GM12878 (cell line): ENCODE results near the gene TDRD7. TPM values are rescaled to one million over a fixed set of nuclear protein-coding genes. Genes with fewer than 3 reads are reported as not detected.

Experiments
- ATAC-seq: fragments of 200-7000 bp; cut with Tn5 transposase; 3 replicates; pipeline ENCODE4 v1.9.1; 2020; ENCODE audit warnings: mild to moderate bottlenecking, moderate library complexity
- BruUV-seq: library from RNA; stranded (reverse); fragments of 400-500 nt; replicated peaks from 2 replicates; lab custom pipeline; 2021; lab: Mats Ljungman, UMichigan
- CTCF ChIA-PET: fragments of 300-600 bp; sonication (Branson Sonifier 250); formaldehyde crosslinking; extraction: SDS; loops from one replicate; lab custom pipeline; 2021; ENCODE audit warnings: inconsistent platforms; lab: Yijun Ruan, JAX
- POLR2A ChIA-PET: fragments of 350-600 bp; formaldehyde crosslinking; extraction: SDS; loops from one replicate; lab custom pipeline; 2021; ENCODE audit warnings: inconsistent platforms; lab: Charles Lee
- RAD21 ChIA-PET: fragments of 300-600 bp; sonication (Branson Sonifier 250); formaldehyde crosslinking; loops from one replicate; lab custom pipeline; 2023; ENCODE audit warnings: antibody characterized with exemption; ENCODE audit not compliant: unreplicated experiment; lab: Charles Lee
- SMC1A ChIA-PET: fragments of 300-600 bp; sonication (Branson Sonifier 250); formaldehyde crosslinking; loops from one replicate; lab custom pipeline; 2023; ENCODE audit not compliant: unreplicated experiment, uncharacterized antibody; lab: Charles Lee
- DNase-seq: peaks from one replicate; pipeline ENCODE4 v3.0.0-alpha.2; 2011; ENCODE audit warnings: low read depth, low spot score
- FAIRE-seq: peaks from 3 replicates; lab custom pipeline; 2011; peaks lifted over from hg19 to GRCh38; lab: Jason Lieb, UNC
- H2AFZ ChIP-seq: 2 replicates; pipeline ENCODE4 v1.6.0; 2011; ENCODE audit warnings: low read depth, low read length, control low read depth; ENCODE audit not compliant: control insufficient read depth
- H3K27ac ChIP-seq: 2 replicates; pipeline ENCODE4 v1.5.1; 2011; ENCODE audit warnings: control low read depth; ENCODE audit not compliant: control insufficient read depth, insufficient read depth
- H3K27me3 ChIP-seq, 2 experiments: replicated peaks in 1 of 2; 2 replicates each; pipeline versions ENCODE4 v1.6.0 to v1.6.1; 2011; ENCODE audit warnings: low read length in 1 of 2; ENCODE audit not compliant: control insufficient read depth in 2 of 2, insufficient read depth in 2 of 2
- H3K36me3 ChIP-seq, 2 experiments: 2 replicates each; pipeline ENCODE4 v1.5.1; 2011; ENCODE audit warnings: low read length in 1 of 2; ENCODE audit not compliant: control insufficient read depth in 2 of 2, insufficient read depth in 2 of 2
- H3K4me1 ChIP-seq: 2 replicates; pipeline ENCODE4 v1.6.1; 2011; ENCODE audit warnings: mild to moderate bottlenecking, low read length, moderate library complexity, mixed read lengths; ENCODE audit not compliant: control insufficient read depth, insufficient read depth
- H3K4me2 ChIP-seq: 2 replicates; pipeline ENCODE4 v1.6.0; 2011; ENCODE audit warnings: control low read depth; ENCODE audit not compliant: control insufficient read depth, insufficient read depth
- H3K4me3 ChIP-seq: fragments of 200-600 bp; sonication (generic); 2 replicates; pipeline ENCODE4 v1.5.1; 2016
- H3K79me2 ChIP-seq: 2 replicates; pipeline ENCODE4 v1.6.0; 2011; ENCODE audit warnings: low read length; ENCODE audit not compliant: control insufficient read depth, insufficient read depth
- H3K9ac ChIP-seq: 2 replicates; pipeline ENCODE4 v1.8.0; 2011; ENCODE audit warnings: low read length, control low read depth, mixed read lengths; ENCODE audit not compliant: control insufficient read depth, insufficient read depth
- H3K9me3 ChIP-seq: replicated peaks from 3 replicates; pipeline ENCODE4 v1.5.1; 2011; ENCODE audit warnings: mild to moderate bottlenecking, low read length; ENCODE audit not compliant: control insufficient read depth, insufficient read depth
- H4K20me1 ChIP-seq: 2 replicates; pipeline ENCODE4 v1.6.0; 2011; ENCODE audit not compliant: control insufficient read depth, insufficient read depth
- ATF7 ChIP-seq: fragments of 450-650 bp; IDR thresholded peaks from 2 replicates; pipeline ENCODE4 v1.6.1; 2016; ENCODE audit warnings: low read depth, mild to moderate bottlenecking
- BCL11A ChIP-seq: IDR thresholded peaks from 2 replicates; pipeline ENCODE4 v1.6.1; 2011; ENCODE audit warnings: low read depth, low read length
- BHLHE40 ChIP-seq, 2 experiments: fragments of 450-650 bp in 1 of 2; IDR thresholded peaks; 2 replicates each; pipeline ENCODE4 v1.6.1; 2011 to 2017; ENCODE audit warnings: low read depth in 2 of 2, borderline replicate concordance in 1 of 2, improper control_type of control experiment in 1 of 2, low read length in 1 of 2, mild to moderate bottlenecking in 1 of 2
- CREM ChIP-seq: IDR thresholded peaks from 2 replicates; pipeline ENCODE4 v1.6.1; 2014; ENCODE audit warnings: antibody characterized with exemption, low read depth
- DPF2 ChIP-seq: fragments of 450-650 bp; IDR thresholded peaks from 2 replicates; pipeline ENCODE4 v1.6.1; 2017; ENCODE audit warnings: mild to moderate bottlenecking
- EED ChIP-seq: sonication (generic); IDR thresholded peaks from 2 replicates; pipeline ENCODE4 v1.6.1; 2016; ENCODE audit warnings: antibody characterized with exemption, low read depth
- EGR1 ChIP-seq, 2 experiments: IDR thresholded peaks; 1 replicate in 1 of 2; 2 replicates in 1 of 2; pipeline ENCODE4 v1.6.1; 2011 to 2012; ENCODE audit warnings: low read depth in 2 of 2, low read length in 2 of 2, borderline replicate concordance in 1 of 2, mild to moderate bottlenecking in 1 of 2, moderate library complexity in 1 of 2
- EP300 ChIP-seq, 2 experiments: fragments of 150-350 bp in 1 of 2; IDR thresholded peaks; 2 replicates each; pipeline ENCODE4 v1.6.1; 2011 to 2012; ENCODE audit warnings: low read depth in 2 of 2, low read length in 2 of 2, borderline replicate concordance in 1 of 2, improper control_type of control experiment in 1 of 2, inconsistent platforms in 1 of 2; ENCODE audit not compliant: control insufficient read depth in 1 of 2
- GATAD2B ChIP-seq: fragments of 450-650 bp; conservative IDR thresholded peaks from 2 replicates; pipeline ENCODE4 v1.6.1; 2017; ENCODE audit warnings: low read depth, mild to moderate bottlenecking, moderate library complexity
- IKZF1 ChIP-seq: fragments of 450-650 bp; conservative IDR thresholded peaks from 2 replicates; pipeline ENCODE4 v1.6.1; 2017; ENCODE audit warnings: antibody characterized with exemption, mild to moderate bottlenecking
- IKZF2 ChIP-seq, 2 experiments: fragments of 450-650 bp; IDR thresholded peaks; 2 replicates each; pipeline ENCODE4 v1.6.1; 2017; ENCODE audit warnings: mild to moderate bottlenecking in 2 of 2, moderate library complexity in 2 of 2
- KLF5 ChIP-seq: fragments of 450-650 bp; IDR thresholded peaks from 2 replicates; pipeline ENCODE4 v1.6.1; 2014; ENCODE audit warnings: mild to moderate bottlenecking; ENCODE audit not compliant: partially characterized antibody
- MEF2A ChIP-seq: IDR thresholded peaks from 2 replicates; pipeline ENCODE4 v1.6.1; 2011; ENCODE audit warnings: low read depth, mild to moderate bottlenecking, low read length, moderate library complexity; ENCODE audit not compliant: insufficient read depth
- MTA2 ChIP-seq: fragments of 450-650 bp; IDR thresholded peaks from 2 replicates; pipeline ENCODE4 v1.6.1; 2016; ENCODE audit warnings: low read depth, mild to moderate bottlenecking, moderate library complexity
- MXI1 ChIP-seq: fragments of 150-350 bp; IDR thresholded peaks from 2 replicates; pipeline ENCODE4 v1.6.1; 2011; ENCODE audit warnings: low read depth, mild to moderate bottlenecking, inconsistent platforms, low read length, improper control_type of control experiment
- NR2F1 ChIP-seq: fragments of 450-650 bp; conservative IDR thresholded peaks from 2 replicates; pipeline ENCODE4 v1.6.1; 2017; ENCODE audit warnings: mild to moderate bottlenecking
- POU2F2 ChIP-seq: IDR thresholded peaks from 3 replicates; pipeline ENCODE4 v1.6.1; 2011; ENCODE audit warnings: low read depth, mild to moderate bottlenecking, low read length, borderline replicate concordance
- RB1 ChIP-seq: fragments of 450-650 bp; formaldehyde crosslinking; IDR thresholded peaks from 2 replicates; pipeline ENCODE4 v1.6.1; 2017; ENCODE audit warnings: mild to moderate bottlenecking, borderline replicate concordance
- RELA ChIP-seq: fragments of 450-650 bp; IDR thresholded peaks from 2 replicates; pipeline ENCODE4 v1.8.0; 2014; ENCODE audit warnings: borderline replicate concordance; ENCODE audit not compliant: partially characterized antibody
- RUNX3 ChIP-seq: IDR thresholded peaks from 2 replicates; pipeline ENCODE4 v1.6.1; 2012; ENCODE audit warnings: low read length, inconsistent platforms
- TCF3 ChIP-seq: IDR thresholded peaks from 2 replicates; pipeline ENCODE4 v1.6.1; 2012; ENCODE audit warnings: low read depth, mild to moderate bottlenecking, low read length, borderline replicate concordance; ENCODE audit not compliant: insufficient read depth
- ZBED1 ChIP-seq: IDR thresholded peaks from 2 replicates; pipeline ENCODE4 v1.6.1; 2016; ENCODE audit warnings: borderline replicate concordance
- WGBS: methylation state at CpG from one replicate; pipeline ENCODE4 v1.1.6; 2016; ENCODE audit warnings: low lambda C conversion rate; ENCODE audit not compliant: insufficient replicate concordance, insufficient coverage; ENCODE audit errors: missing lambda C conversion rate; 5-methylcytosine and 5-hydroxymethylcytosine counted together
- in situ Hi-C: fragments of 300-500 bp; cut with MboI; formaldehyde crosslinking; loops from 9 replicates; pipeline ENCODE4 v1.14.3; 2018; ENCODE audit warnings: mixed read lengths
- intact Hi-C: fragments of 100-400 bp; cut with micrococcal nuclease; formaldehyde crosslinking; loops from one replicate; pipeline ENCODE4 v1.14.2; 2022; ENCODE audit not compliant: unreplicated experiment
- polyA plus RNA-seq, 11 experiments: library from polyadenylated mRNA; depleted of rRNA in 4 of 11; unstranded in 6 of 11; stranded (reverse) in 5 of 11; fragments of >200 nt; fragmentation: Nextera tagmentation in 4 of 11; fragmentation: Illumina TruSeq in 1 of 11; extraction: Ambion mirVana in 4 of 11; extraction: Trizol in 1 of 11; gene quantifications; 1 replicate in 1 of 11; 2 replicates in 10 of 11; pipeline versions ENCODE4 v1.2.1 to v1.2.3, GENCODE V29; 2011 to 2016; ENCODE audit warnings: inconsistent platforms in 2 of 11, missing spikeins in 2 of 11, low read depth in 1 of 11
- total RNA-seq, 4 experiments: library from RNA; depleted of rRNA in 3 of 4; stranded (reverse); fragments of >200 nt in 3 of 4; fragmentation: Illumina TruSeq in 1 of 4; extraction: Trizol in 1 of 4; gene quantifications; 2 replicates each; pipeline versions ENCODE4 v1.2.1 to v1.2.3, GENCODE V29; 2013 to 2021
- TF ChIP-seq, protein P1 (sequence below): fragments of 450-650 bp; IDR thresholded peaks from 2 replicates; pipeline ENCODE4 v1.6.1; 2017; ENCODE audit warnings: low read depth, mild to moderate bottlenecking, moderate library complexity

Gene TDRD7
- total and polyA plus RNA-seq, 10 of the 15 experiments (the other 5 are each of a cell fraction or from before 2014, with no cell fraction given) = 5.7 to 26.4 (median 16.2) TPM

DNA sequence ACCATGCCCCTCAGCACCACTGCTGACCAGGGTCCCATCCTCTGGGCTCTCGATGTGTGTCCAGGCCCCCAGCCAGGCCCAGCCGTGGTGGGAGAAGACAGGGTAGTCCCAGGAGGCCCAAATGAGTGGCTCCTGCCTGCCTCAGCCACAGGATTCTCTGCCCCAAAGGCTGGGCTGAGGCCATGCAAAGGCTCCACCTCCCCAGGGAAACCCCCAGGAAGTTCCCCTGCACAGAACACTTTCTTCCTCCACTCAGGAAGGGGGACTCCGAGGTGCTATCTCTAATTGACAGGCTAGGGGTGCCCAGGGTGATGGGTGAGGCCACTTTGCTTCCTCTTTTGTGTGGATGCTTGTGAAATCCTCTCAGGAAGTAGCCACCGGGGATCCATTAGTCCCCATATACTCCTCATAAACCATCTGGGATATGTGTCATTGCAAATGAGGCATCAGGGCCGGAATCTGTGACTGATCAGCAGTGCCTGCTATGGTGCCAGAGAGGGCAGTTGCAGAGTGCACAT is 23.1 kb upstream of the TDRD7 start:
- WGBS = 11% methylated on average over 5 of the region's 5 CpGs
- FAIRE-seq = peak; percentile 75
- TF ChIP-seq BCL11A (peak; percentile 13; the same call in 1 of the 2 replicates), RELA (peak; percentile 92), EGR1 (IDR thresholded peaks at IDR 0.05; ENCODE audit: borderline replicate concordance in 1 of 2, low read depth in 2 of 2, low read length in 2 of 2) (no peak), ATF7 (0 out of 2 replicates have a peak, but pooled peaks have one; percentile 28), CREM (peak; percentile 24; the same call in 1 of the 2 replicates), EED (peak; percentile 86), POU2F2 (peak; percentile 24; the same call in 1 of the 3 replicates), MTA2 (peak; percentile 64; the same call in 1 of the 2 replicates), RUNX3 (peak; percentile 36; the same call in 1 of the 2 replicates), RB1 (0 out of 2 replicates have a peak, but pooled peaks have one; percentile 34), MXI1 (no peak), EP300 (IDR thresholded peaks at IDR 0.05; ENCODE audit: borderline replicate concordance in 1 of 2, control insufficient read depth in 1 of 2, low read depth in 2 of 2, low read length in 2 of 2) (0 out of 4 replicates have a peak, but pooled peaks of 1 of the 2 experiments have one; percentile 14), TCF3 (no peak), DPF2 (0 out of 2 replicates have a peak, but pooled peaks have one; percentile 54), ZBED1 (no peak), GATAD2B (0 out of 2 replicates have a peak, but pooled peaks have one; percentile 79), NR2F1 (0 out of 2 replicates have a peak, but pooled peaks have one; percentile 30), MEF2A (0 out of 2 replicates have a peak, but pooled peaks have one; percentile 9), KLF5 (no peak), IKZF2 (IDR thresholded peaks at IDR 0.05) (peak; percentile 82 to 88), IKZF1 (peak; percentile 91), BHLHE40 (IDR thresholded peaks at IDR 0.05; ENCODE audit: borderline replicate concordance in 1 of 2, low read depth in 2 of 2, low read length in 1 of 2) (peak in 1 of 2 experiments; percentile 39; a peak in 1 of 4 replicates)
- TF ChIP-seq, protein P1, sequence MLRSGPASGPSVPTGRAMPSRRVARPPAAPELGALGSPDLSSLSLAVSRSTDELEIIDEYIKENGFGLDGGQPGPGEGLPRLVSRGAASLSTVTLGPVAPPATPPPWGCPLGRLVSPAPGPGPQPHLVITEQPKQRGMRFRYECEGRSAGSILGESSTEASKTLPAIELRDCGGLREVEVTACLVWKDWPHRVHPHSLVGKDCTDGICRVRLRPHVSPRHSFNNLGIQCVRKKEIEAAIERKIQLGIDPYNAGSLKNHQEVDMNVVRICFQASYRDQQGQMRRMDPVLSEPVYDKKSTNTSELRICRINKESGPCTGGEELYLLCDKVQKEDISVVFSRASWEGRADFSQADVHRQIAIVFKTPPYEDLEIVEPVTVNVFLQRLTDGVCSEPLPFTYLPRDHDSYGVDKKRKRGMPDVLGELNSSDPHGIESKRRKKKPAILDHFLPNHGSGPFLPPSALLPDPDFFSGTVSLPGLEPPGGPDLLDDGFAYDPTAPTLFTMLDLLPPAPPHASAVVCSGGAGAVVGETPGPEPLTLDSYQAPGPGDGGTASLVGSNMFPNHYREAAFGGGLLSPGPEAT = peak; percentile 91

More for the DNA sequence above, 23.1 kb upstream of the TDRD7 start:
- ChIA-PET POLR2A (interaction anchor here (1.1 to 1.4 kb wide), 4 partner anchors 9 to 24 kb away, joined by 3 to 6 read pairs (median 5); no protein-coding TSS in a partner anchor), SMC1A (interaction anchor here (0.7 to 5.9 kb wide), 9 partner anchors 9 to 227 kb away, joined by 3 to 66 read pairs (median 12); no protein-coding TSS in a partner anchor), RAD21 (interaction anchor here (1.1 to 4.9 kb wide), 10 partner anchors 9 to 532 kb away, joined by 3 to 26 read pairs (median 16); partner anchors contain the start of genes NCBP1 and TSTD2), CTCF (interaction anchor here (0.6 to 7.1 kb wide), 11 partner anchors 9 to 532 kb away, joined by 3 to 157 read pairs (median 11); partner anchors contain the start of gene TDRD7)
- H3K9me3 ChIP-seq = no peaks in the 10 kb centered on the region
- no peak overlapping the region for H3K4me3 ChIP-seq
- peak; percentile 90 for ATAC-seq
- H4K20me1 ChIP-seq = no peaks in the 10 kb centered on the region
- H3K36me3 ChIP-seq = no peaks in the 10 kb centered on the region
- peak overlapping the region; percentile 50 for H3K27ac ChIP-seq
- H3K9ac ChIP-seq = peak overlapping the region; percentile 19; the same call in 1 of the 2 replicates
- H2AFZ ChIP-seq = peak overlapping the region; percentile 5; the same call in 1 of the 2 replicates
- peak; percentile 60 for DNase-seq
- in situ Hi-C loops (no loop called here), intact Hi-C loops (loop anchor here (2.0 kb wide), 1 partner anchor 16 kb away; no protein-coding TSS in a partner anchor)
- H3K4me1 ChIP-seq = peaks cover 43% of the 10 kb centered on the region
- no peaks in the 10 kb centered on the region for H3K79me2 ChIP-seq
- BruUV-seq = no TSS peak
- H3K4me2 ChIP-seq = peak overlapping the region; percentile 75
- no peaks in the 10 kb centered on the region for H3K27me3 ChIP-seq
